Psoas muscle (tissue), 8 donors: Measurements from ENCODE around the gene NUP153. TPM values are rescaled to one million over a fixed set of nuclear protein-coding genes. Genes with fewer than 3 reads are reported as not detected.
A peak's percentile ranks its signal among the peaks of the same experiment; 100 is the strongest.

Experiments
- ATAC-seq, 4 donors: fragments of 200-7000 bp; cut with Tn5 transposase; one replicate each; pipeline ENCODE4 v1.9.1; 2020; ENCODE audit warnings: moderate library complexity in 3 of 4, mild to moderate bottlenecking in 2 of 4
- DNase-seq, 2 donors: peaks; one replicate each; pipeline ENCODE4 v3.0.0-alpha.2; 2020
- H3K27ac ChIP-seq: fragments of 200-600 bp; one replicate; pipeline ENCODE4 v1.8.0; 2022
- H3K27me3 ChIP-seq, 3 donors: fragments of 200-600 bp in 1 of 3; one replicate each; pipeline versions ENCODE4 v1.6.1 to v1.8.0; 2013 to 2022; ENCODE audit warnings: low read length in 2 of 3, mild to moderate bottlenecking in 2 of 3, moderate library complexity in 1 of 3; ENCODE audit not compliant: insufficient read depth in 3 of 3
- H3K36me3 ChIP-seq, 2 donors: fragments of 200-600 bp in 1 of 2; one replicate each; pipeline versions ENCODE4 v1.6.1 to v1.8.0; 2013 to 2022; ENCODE audit warnings: low read depth in 1 of 2, mild to moderate bottlenecking in 1 of 2, moderate library complexity in 1 of 2; ENCODE audit not compliant: insufficient read depth in 1 of 2
- H3K4me1 ChIP-seq: fragments of 200-600 bp; one replicate; pipeline ENCODE4 v1.8.0; 2022
- H3K4me3 ChIP-seq: fragments of 200-600 bp; one replicate; pipeline ENCODE4 v1.8.0; 2022; ENCODE audit warnings: mild to moderate bottlenecking
- H3K9me3 ChIP-seq: fragments of 200-600 bp; one replicate; pipeline ENCODE4 v1.8.0; 2022
- CTCF ChIP-seq: fragments of 200-600 bp; IDR thresholded peaks from one replicate; pipeline ENCODE4 v1.8.0; 2022; ENCODE audit warnings: antibody characterized with exemption
- WGBS, 3 donors: extraction: QIAGEN DNeasy Blood & Tissue Kit; methylation state at CpG; one replicate each; pipeline versions ENCODE4 v1.1.6 to v1.1.7; 2013; 5-methylcytosine and 5-hydroxymethylcytosine counted together
- intact Hi-C, 2 donors: fragments of 100-400 bp; cut with DNase I; formaldehyde crosslinking; loops; one replicate each; pipeline versions ENCODE4 v1.11.0 to v1.14.2; 2022
- polyA plus RNA-seq, 3 donors: library from polyadenylated mRNA; stranded (reverse); fragments of 200-250 nt; gene quantifications; one replicate each; pipeline ENCODE4 v1.2.3, GENCODE V29; 2013
- total RNA-seq, 4 donors: library from RNA; stranded (reverse); fragmentation: NEBNext Ultra II Directional in 2 of 4; extraction: Animal tissue kit (Norgen Biotek cat#: 25700) in 2 of 4; gene quantifications; one replicate each; pipeline versions ENCODE4 v1.2.1 to v1.2.4, GENCODE V29; 2021 to 2023
- donor health status: healthy with polysubstance abuse.
- donor health status: DM: no; HTN: no; CAD: no; lungs with moderate emphysema.
- donor health status: Bipolar disorder and iron deficiency.
- donor health status: healthy.
- donor health status: DM: yes; HTN: yes; CAD: no.
- donor health status: DM: no; HTN: no; CAD: no.
- donor health status: DM: no; HTN: no; CAD: no.
- donor health status: DM: yes; HTN: yes; CAD: no.

Gene NUP153
- total and polyA plus RNA-seq, 7 donors: 12.4 to 62.1 (median 32.7) TPM

GRCh38 chr6:17635568-17635967 is 71.2 kb downstream of the NUP153 start:
- peaks cover 6 to 94% of the 10 kb centered on the region in 2 donors for H3K36me3 ChIP-seq
- intact Hi-C loops: loop anchor here in 1 of 2 donors (10.0 kb wide), 1 partner anchor 149 kb away; no protein-coding TSS in a partner anchor
- no peaks in the 10 kb centered on the region for H3K27me3 ChIP-seq
- TF ChIP-seq CTCF: no peak
- 97 to 99% (median 99%) methylated on average over 4 of the region's 4 CpGs for WGBS, 3 donors
- H3K4me1 ChIP-seq: peaks cover 6% of the 10 kb centered on the region
- DNase-seq (no peak), ATAC-seq (no peak)
- no peaks in the 10 kb centered on the region for H3K9me3 ChIP-seq
- no peak overlapping the region for H3K4me3 ChIP-seq
- H3K27ac ChIP-seq: no peak overlapping the region

- peak in 1 of 4 donors; percentile 25 for ATAC-seq
- DNase-seq: no peak
- intact Hi-C loops: loop anchor here in 1 of 2 donors (10.0 kb wide), 1 partner anchor 151 kb away; no protein-coding TSS in a partner anchor
- Histone ChIP-seq H3K4me3 (no peak overlapping the region), H3K27me3 (no peaks in the 10 kb centered on the region), H3K36me3 (peaks cover 9 to 94% of the 10 kb centered on the region in 2 donors), H3K9me3 (no peaks in the 10 kb centered on the region), H3K27ac (no peak overlapping the region), H3K4me1 (peaks cover 8% of the 10 kb centered on the region)
- no peak for TF ChIP-seq CTCF
- 87 to 95% (median 93%) methylated on average over 2 of the region's 2 CpGs for WGBS, 3 donors
These were observed 73.1 kb downstream of the NUP153 start for GRCh38 chr6:17633465-17634188.

GRCh38 chr6:17632934-17633333 is 73.8 kb downstream of the NUP153 start:
- peaks cover 9 to 94% of the 10 kb centered on the region in 2 donors for H3K36me3 ChIP-seq
- no peak overlapping the region for H3K4me3 ChIP-seq
- 88 to 97% (median 92%) methylated on average over 1 of the region's 1 CpG for WGBS, 3 donors
- ATAC-seq (no peak), DNase-seq (no peak)
- H3K27ac ChIP-seq: no peak overlapping the region
- intact Hi-C loops: loop anchor here in 1 of 2 donors (10.0 kb wide), 1 partner anchor 152 kb away; no protein-coding TSS in a partner anchor
- no peak for TF ChIP-seq CTCF
- H3K4me1 ChIP-seq: peaks cover 6% of the 10 kb centered on the region
- H3K27me3 ChIP-seq: no peaks in the 10 kb centered on the region
- H3K9me3 ChIP-seq: no peaks in the 10 kb centered on the region

GRCh38 chr6:17630511-17631073 is 76.1 kb downstream of the NUP153 start:
- ATAC-seq (no peak), DNase-seq (no peak)
- Histone ChIP-seq H3K27me3 (no peaks in the 10 kb centered on the region), H3K4me1 (peaks cover 6% of the 10 kb centered on the region), H3K36me3 (peaks cover 9 to 93% of the 10 kb centered on the region in 2 donors), H3K27ac (no peak overlapping the region), H3K4me3 (no peak overlapping the region), H3K9me3 (no peaks in the 10 kb centered on the region)
- intact Hi-C loops: loop anchor here in 1 of 2 donors (10.0 kb wide), 1 partner anchor 154 kb away; no protein-coding TSS in a partner anchor
- no peak for TF ChIP-seq CTCF
- 74 to 81% (median 80%) methylated on average over 5 of the region's 5 CpGs for WGBS, 3 donors
